T-cell (primary cell): ENCODE results near the gene RIPOR2. TPM values are rescaled to one million over a fixed set of nuclear protein-coding genes. Genes with fewer than 3 reads are reported as not detected.

Experiments
- ATAC-seq, 4 experiments: fragments of 200-7000 bp in 3 of 4; fragments of 150-1000 bp in 1 of 4; cut with Tn5 transposase; replicated peaks in 1 of 4; 1 replicate in 3 of 4; 2 replicates in 1 of 4; pipeline ENCODE4 v1.10.0; 2021; ENCODE audit warnings: moderate library complexity in 3 of 4, mild to moderate bottlenecking in 2 of 4, moderate number of reproducible peaks in 1 of 4
- CTCF ChIA-PET, 2 donors: fragments of 300-600 bp; sonication (Branson Sonifier 250); formaldehyde crosslinking; loops; one replicate each; lab custom pipeline; 2022; ENCODE audit warnings: antibody characterized with exemption in 2 of 2; lab: Charles Lee
- POLR2A ChIA-PET, 2 donors: fragments of 300-600 bp; sonication (Branson Sonifier 250); formaldehyde crosslinking; loops; one replicate each; lab custom pipeline; 2022; ENCODE audit warnings: antibody characterized with exemption in 2 of 2; lab: Charles Lee
- DNase-seq, 35 experiments: peaks; one replicate each; pipeline versions ENCODE4 v3.0.0 to v3.0.0-alpha.2; 2013 to 2023
- H3K27ac ChIP-seq: one replicate; pipeline ENCODE4 v1.5.1; 2013; ENCODE audit warnings: low read length
- H3K27me3 ChIP-seq, 2 experiments: replicated peaks in 1 of 2; 1 replicate in 1 of 2; 2 replicates in 1 of 2; pipeline versions ENCODE4 v1.6.1 to v1.7.0; 2013; ENCODE audit warnings: low read length in 1 of 2, mixed read lengths in 1 of 2; ENCODE audit not compliant: control insufficient read depth in 2 of 2, insufficient read depth in 2 of 2; ENCODE audit errors: extremely low read depth in 1 of 2
- H3K36me3 ChIP-seq, 2 donors: 1 replicate in 1 of 2; 2 replicates in 1 of 2; pipeline versions ENCODE4 v1.6.1 to v1.7.0; 2013; ENCODE audit warnings: low read length in 1 of 2; ENCODE audit not compliant: control insufficient read depth in 2 of 2, insufficient read depth in 1 of 2; ENCODE audit errors: extremely low read depth in 1 of 2
- H3K4me1 ChIP-seq, 2 experiments: 1 replicate in 1 of 2; 2 replicates in 1 of 2; pipeline versions ENCODE4 v1.6.1 to v1.7.0; 2013; ENCODE audit warnings: low read length in 2 of 2, mixed read lengths in 1 of 2; ENCODE audit not compliant: insufficient read depth in 2 of 2, control insufficient read depth in 1 of 2; ENCODE audit errors: extremely low read depth in 1 of 2
- H3K4me3 ChIP-seq, 2 donors: 1 replicate in 1 of 2; 2 replicates in 1 of 2; pipeline versions ENCODE4 v1.5.1 to v1.7.0; 2013; ENCODE audit warnings: mild to moderate bottlenecking in 2 of 2, low read length in 1 of 2, moderate library complexity in 1 of 2; ENCODE audit not compliant: control insufficient read depth in 1 of 2; ENCODE audit errors: extremely low read depth in 1 of 2
- H3K9me3 ChIP-seq: 2 replicates; pipeline ENCODE4 v1.7.0; 2013
- H3K27ac Mint-ChIP-seq, 2 donors: one replicate each; pipeline ENCODE4 v1.8.0; 2020 to 2021; ENCODE audit warnings: mild to moderate bottlenecking in 2 of 2, mixed read lengths in 2 of 2
- H3K27me3 Mint-ChIP-seq, 2 donors: one replicate each; pipeline ENCODE4 v1.8.0; 2021 to 2022; ENCODE audit warnings: mixed read lengths in 2 of 2
- H3K36me3 Mint-ChIP-seq: one replicate; pipeline ENCODE4 v1.8.0; 2021; ENCODE audit warnings: mixed read lengths
- H3K4me1 Mint-ChIP-seq, 3 donors: one replicate each; pipeline ENCODE4 v1.8.0; 2020 to 2022; ENCODE audit warnings: mixed read lengths in 3 of 3, mild to moderate bottlenecking in 1 of 3
- H3K4me3 Mint-ChIP-seq, 3 donors: one replicate each; pipeline ENCODE4 v1.8.0; 2020 to 2022; ENCODE audit warnings: mild to moderate bottlenecking in 3 of 3, mixed read lengths in 3 of 3, moderate library complexity in 3 of 3
- H3K9me3 Mint-ChIP-seq, 3 donors: one replicate each; pipeline ENCODE4 v1.8.0; 2020 to 2022; ENCODE audit warnings: mixed read lengths in 3 of 3
- WGBS: methylation state at CpG from one replicate; pipeline ENCODE4 v1.1.5; 2013; ENCODE audit warnings: missing lambda C conversion rate; ENCODE audit not compliant: insufficient coverage; 5-methylcytosine and 5-hydroxymethylcytosine counted together
- total RNA-seq, 35 experiments: library from RNA in 6 of 35; stranded (reverse) in 6 of 35; fragments of 120-200 nt in 1 of 35; gene quantifications; one replicate each; pipeline versions ENCODE4 v1.2.1 to v1.2.4 and lab custom pipeline; 2013 to 2026

RIPOR2 gene
- total RNA-seq, 5 donors from 2014 or later (not counting 1 experiment from before 2014, with no cell fraction given): 381 to 480 (median 441) TPM

- CTCF ChIA-PET: interaction anchor here in 1 of 2 donors (0.7 kb wide), 1 partner anchor 334 kb away, joined by 3 read pairs; no protein-coding TSS in a partner anchor
- WGBS: 77% methylated on average over 4 of the region's 13 CpGs
- Mint-ChIP-seq H3K9me3 (no peaks in the 10 kb centered on the region), H3K4me1 (peaks cover 6 to 9% (median 7%) of the 10 kb centered on the region in 3 donors), H3K27me3 (no peaks in the 10 kb centered on the region), H3K27ac (peak within 1 kb of the TSS; percentile 19 to 41), H3K36me3 (peaks cover 10% of the 10 kb centered on the region), H3K4me3 (no peak within 1 kb of the TSS)
- no peaks in the 10 kb centered on the region for H3K27me3 ChIP-seq
- POLR2A ChIA-PET: no interaction called here
- no peak for DNase-seq
- H3K36me3 ChIP-seq: peaks cover 0 to 13% of the 10 kb centered on the region in 2 donors
- no peak within 1 kb of the TSS for H3K27ac ChIP-seq
- H3K9me3 ChIP-seq: no peaks in the 10 kb centered on the region
- no peak within 1 kb of the TSS for H3K4me3 ChIP-seq
- peak in 1 of 4 experiments; percentile 30 for ATAC-seq
- H3K4me1 ChIP-seq: no peaks in the 10 kb centered on the region
These were observed 136.8 kb downstream of the RIPOR2 start, which contains the start of gene ARMH2 for GRCh38 chr6:24798740-24799540. Gene ARMH2, minus strand, starts transcription at chr6:24798917. Its CDS starts 60 bp downstream, at chr6:24798857.

GRCh38 chr6:24797596-24798216 is 138.1 kb downstream of the RIPOR2 start:
- no peak overlapping the region for H3K4me3 ChIP-seq
- POLR2A ChIA-PET: no interaction called here
- peak overlapping the region in 1 of 2 donors; percentile 10 for H3K27ac Mint-ChIP-seq

GRCh38 chr6:24796616-24797290 is 139.0 kb downstream of the RIPOR2 start:
- Histone ChIP-seq H3K36me3 (peaks cover 0 to 3% of the 10 kb centered on the region in 2 donors), H3K4me3 (no peak overlapping the region), H3K27me3 (no peaks in the 10 kb centered on the region), H3K9me3 (no peaks in the 10 kb centered on the region), H3K27ac (no peak overlapping the region), H3K4me1 (no peaks in the 10 kb centered on the region)
- ATAC-seq (no peak), DNase-seq (no peak)
- Mint-ChIP-seq H3K4me1 (peaks cover 6 to 9% (median 7%) of the 10 kb centered on the region in 3 donors), H3K4me3 (no peak overlapping the region), H3K9me3 (no peaks in the 10 kb centered on the region), H3K27me3 (no peaks in the 10 kb centered on the region), H3K27ac (peak overlapping the region in 1 of 2 donors; percentile 1), H3K36me3 (peaks cover 3% of the 10 kb centered on the region)
- POLR2A ChIA-PET: no interaction called here
- CTCF ChIA-PET: no interaction called here
- 100% methylated on average over 2 of the region's 6 CpGs for WGBS

More at GRCh38 chr6:24797596-24798216, 138.1 kb downstream of the RIPOR2 start:
- Mint-ChIP-seq H3K9me3 (no peaks in the 10 kb centered on the region), H3K36me3 (peaks cover 6% of the 10 kb centered on the region), H3K4me3 (no peak overlapping the region), H3K4me1 (peaks cover 6 to 9% (median 7%) of the 10 kb centered on the region in 3 donors), H3K27me3 (no peaks in the 10 kb centered on the region)
- 87% methylated on average over 3 of the region's 6 CpGs for WGBS
- no peaks in the 10 kb centered on the region for H3K27me3 ChIP-seq
- DNase-seq (no peak), ATAC-seq (no peak)
- no peaks in the 10 kb centered on the region for H3K4me1 ChIP-seq
- no peak overlapping the region for H3K27ac ChIP-seq
- no peaks in the 10 kb centered on the region for H3K9me3 ChIP-seq
- CTCF ChIA-PET: no interaction called here
- peaks cover 0 to 4% of the 10 kb centered on the region in 2 donors for H3K36me3 ChIP-seq

GRCh38 chr6:24795106-24795505 is 140.7 kb downstream of the RIPOR2 start:
- Mint-ChIP-seq H3K27me3 (no peaks in the 10 kb centered on the region), H3K4me3 (no peak overlapping the region), H3K27ac (no peak overlapping the region), H3K4me1 (peaks cover 4 to 9% (median 7%) of the 10 kb centered on the region in 3 donors), H3K36me3 (no peaks in the 10 kb centered on the region), H3K9me3 (no peaks in the 10 kb centered on the region)
- ChIA-PET CTCF (interaction anchor here in 1 of 2 donors (1.2 kb wide), 1 partner anchor 213 kb away, joined by 3 read pairs; no protein-coding TSS in a partner anchor), POLR2A (interaction anchor here in 1 of 2 donors (0.7 kb wide), 1 partner anchor 9 kb away, joined by 4 read pairs; no protein-coding TSS in a partner anchor)
- no CpG with 5 or more reads among the region's 2 CpGs for WGBS
- Histone ChIP-seq H3K4me1 (no peaks in the 10 kb centered on the region), H3K36me3 (no peaks in the 10 kb centered on the region), H3K9me3 (no peaks in the 10 kb centered on the region), H3K27ac (no peak overlapping the region), H3K27me3 (no peaks in the 10 kb centered on the region), H3K4me3 (no peak overlapping the region)
- ATAC-seq: no peak
- no peak for DNase-seq

GRCh38 chr6:24788031-24788665 is 147.6 kb downstream of the RIPOR2 start:
- POLR2A ChIA-PET: interaction anchor here in 1 of 2 donors (0.5 kb wide), 1 partner anchor 19 kb away, joined by 7 read pairs; no protein-coding TSS in a partner anchor
- no peaks in the 10 kb centered on the region for H3K9me3 Mint-ChIP-seq

More at GRCh38 chr6:24788031-24788665, 147.6 kb downstream of the RIPOR2 start:
- Mint-ChIP-seq H3K4me3 (no peak overlapping the region), H3K4me1 (no peaks in the 10 kb centered on the region), H3K27ac (no peak overlapping the region), H3K27me3 (no peaks in the 10 kb centered on the region), H3K36me3 (peaks cover 20% of the 10 kb centered on the region)
- Histone ChIP-seq H3K9me3 (no peaks in the 10 kb centered on the region), H3K27ac (no peak overlapping the region), H3K4me1 (no peaks in the 10 kb centered on the region), H3K27me3 (no peaks in the 10 kb centered on the region), H3K36me3 (peaks cover 0 to 10% of the 10 kb centered on the region in 2 donors), H3K4me3 (no peak overlapping the region)
- WGBS: no CpG with 5 or more reads among the region's 4 CpGs
- no peak for DNase-seq
- ATAC-seq: no peak
- CTCF ChIA-PET: no interaction called here
